Dermis microvascular lymphatic vessel endothelial cell (primary cell): Measurements from ENCODE around the gene BHLHE40. TPM values are rescaled to one million over a fixed set of nuclear protein-coding genes. Genes with fewer than 3 reads are reported as not detected.

ENCODE experiments used
- DNase-seq, 2 donors: peaks; one replicate each; pipeline versions ENCODE4 v3.0.0 to v3.0.0-alpha.2; 2010; ENCODE audit warnings: low read depth in 2 of 2
- total RNA-seq: library from RNA; depleted of rRNA; stranded (reverse); fragments of >200 nt; gene quantifications from 2 replicates; pipeline ENCODE4 v1.2.1, GENCODE V29; 2014

Gene BHLHE40
- total RNA-seq, 1 donor from 2014 or later = 8.7 TPM

DNA sequence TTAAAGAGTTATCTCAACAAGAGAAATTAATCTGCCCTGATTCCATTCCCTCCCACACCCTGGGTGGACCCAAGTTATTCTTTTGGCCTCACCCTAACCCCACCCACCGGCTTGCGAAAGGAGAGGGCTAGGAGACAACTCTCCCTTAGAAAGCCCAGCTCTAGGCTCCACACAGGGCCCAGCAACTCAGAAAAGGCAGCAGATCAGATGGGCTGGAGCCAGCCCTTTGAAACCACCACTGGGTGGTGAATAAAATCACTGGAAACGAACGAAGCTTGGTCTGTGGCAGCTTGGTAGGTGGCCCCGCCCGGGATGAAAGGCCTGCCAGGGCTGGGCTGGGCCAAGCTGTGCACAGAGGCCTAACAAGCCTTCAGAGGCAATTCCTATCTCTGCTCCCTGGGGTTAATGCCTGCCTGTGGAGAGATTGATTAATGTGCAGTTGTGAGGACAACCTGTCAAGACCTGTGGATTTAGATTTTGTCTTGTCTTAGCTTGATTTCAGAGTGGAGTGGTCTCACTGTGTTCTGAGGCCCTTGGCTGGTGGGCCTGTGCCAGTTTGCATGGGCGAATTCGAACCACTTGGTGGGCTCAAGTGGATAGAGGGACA is 38.8 kb downstream of the BHLHE40 start:
- peak in 1 of 2 donors; percentile 15 for DNase-seq

- no peak for DNase-seq
Measured at GRCh38 chr3:5019411-5020241, 40.4 kb downstream of the BHLHE40 start.

- DNase-seq = no peak
Measured at GRCh38 chr3:5020242-5020722, 41.0 kb downstream of the BHLHE40 start.

- peak in 1 of 2 donors; percentile 83 for DNase-seq
Measured at GRCh38 chr3:5021116-5022092, 42.2 kb downstream of the BHLHE40 start.

GRCh38 chr3:5022187-5022965 is 43.1 kb downstream of the BHLHE40 start:
- peak in 1 of 2 donors; percentile 41 for DNase-seq

GRCh38 chr3:5022966-5023776 is 43.9 kb downstream of the BHLHE40 start:
- peak; percentile 52 to 98 for DNase-seq

DNA sequence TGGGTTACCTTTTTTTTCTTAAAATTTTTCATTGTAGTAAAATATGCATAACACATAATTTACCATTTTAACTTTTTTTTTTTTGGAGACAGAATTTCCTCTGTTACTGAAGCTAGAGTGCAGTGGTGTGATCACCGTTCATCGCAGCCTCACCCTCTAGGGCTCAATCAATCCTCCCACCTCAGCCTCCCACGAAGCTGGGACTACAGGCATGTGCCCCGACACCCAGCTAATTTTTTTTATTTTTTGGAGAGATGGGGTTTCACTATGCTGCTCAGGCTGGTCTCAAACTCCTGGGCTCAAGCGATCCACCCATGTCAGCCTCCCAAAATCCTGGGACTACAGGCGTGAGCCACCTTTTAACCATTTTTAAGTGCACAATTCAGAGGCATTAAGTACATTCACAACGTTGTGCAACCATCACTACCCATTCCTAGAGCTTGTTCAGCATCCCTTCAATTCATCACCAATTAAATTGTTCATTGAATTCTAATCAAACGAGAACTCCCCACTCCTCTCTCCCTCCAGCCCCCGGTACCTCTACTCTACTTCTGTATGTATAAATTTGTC is 44.6 kb downstream of the BHLHE40 start:
- no peak for DNase-seq

DNA sequence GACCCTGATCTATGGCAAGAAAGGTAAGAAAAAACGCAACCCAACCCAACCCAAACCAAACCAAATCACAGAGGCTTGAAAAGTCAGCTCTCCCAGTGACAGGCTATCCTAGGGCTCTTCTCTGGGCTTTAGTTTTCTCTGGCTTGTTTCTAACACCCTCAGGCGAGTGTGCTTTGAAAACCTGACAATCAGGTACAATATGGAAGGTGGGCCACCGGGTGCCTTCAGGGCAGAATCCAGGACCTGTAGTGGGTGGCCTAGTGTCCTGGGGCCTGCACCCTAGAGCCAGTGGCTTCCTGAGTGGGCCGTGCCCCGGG is 46.8 kb downstream of the BHLHE40 start:
- DNase-seq = no peak

DNA sequence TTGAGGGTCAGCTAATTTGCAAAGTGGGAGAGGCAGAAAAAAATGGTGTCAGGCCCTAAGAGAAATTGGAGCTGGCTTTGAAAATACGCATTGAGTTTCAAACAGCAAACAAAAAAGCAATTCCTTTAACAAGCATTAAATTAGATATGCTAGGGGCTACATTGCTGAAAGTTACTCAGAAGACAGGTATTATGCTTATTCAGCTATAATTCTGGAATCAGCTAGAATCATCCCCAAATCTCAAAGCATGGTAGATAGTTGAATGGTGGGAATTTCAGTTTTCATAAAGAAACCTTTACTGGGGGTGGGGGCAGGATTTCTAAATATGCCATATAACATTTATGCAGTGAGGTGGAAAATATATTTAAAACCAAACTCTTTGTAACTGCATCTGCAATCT is 50.5 kb downstream of the BHLHE40 start:
- DNase-seq = no peak

- DNase-seq = no peak
Measured at GRCh38 chr3:5030152-5030551, 50.9 kb downstream of the BHLHE40 start.

GRCh38 chr3:5032844-5033243 is 53.6 kb downstream of the BHLHE40 start:
- no peak for DNase-seq

Other genes with a start within 250 kb of the BHLHE40 start
- 43.5 and 58.0 TPM in 2 replicates for gene ARL8B, start 142.9 kb downstream of the BHLHE40 start, total RNA-seq
- 14.5 and 20.4 TPM in 2 replicates for gene EDEM1, start 208.3 kb downstream of the BHLHE40 start, total RNA-seq